Activated naive CD8-positive, alpha-beta T cell treated with anti-CD3 and anti-CD28 coated beads for 36 hours (primary cell): Measurements from ENCODE around the gene SORCS3. TPM values are rescaled to one million over a fixed set of nuclear protein-coding genes. Genes with fewer than 3 reads are reported as not detected.
"Not testable (repeated sequence)": the region's sequence is repeated elsewhere in the genome, so short reads cannot be mapped to it uniquely, and the experiment has no call there.

Experiments used
- DNase-seq: peaks from one replicate; pipeline ENCODE4 v3.0.0; 2021
- H3K27ac Mint-ChIP-seq: one replicate; pipeline ENCODE4 v1.8.0; 2022; ENCODE audit warnings: mild to moderate bottlenecking, moderate library complexity, mixed read lengths
- H3K27me3 Mint-ChIP-seq: one replicate; pipeline ENCODE4 v1.8.0; 2022; ENCODE audit warnings: mild to moderate bottlenecking, mixed read lengths
- H3K36me3 Mint-ChIP-seq: one replicate; pipeline ENCODE4 v1.8.0; 2021; ENCODE audit warnings: mild to moderate bottlenecking, mixed read lengths
- H3K4me1 Mint-ChIP-seq: one replicate; pipeline ENCODE4 v1.8.0; 2021; ENCODE audit warnings: mixed read lengths
- H3K4me3 Mint-ChIP-seq: one replicate; pipeline ENCODE4 v1.8.0; 2022; ENCODE audit warnings: mild to moderate bottlenecking, moderate library complexity, mixed read lengths
- H3K9me3 Mint-ChIP-seq: one replicate; pipeline ENCODE4 v1.8.0; 2022; ENCODE audit warnings: mixed read lengths
- total RNA-seq, 2 experiments: library from RNA; stranded (reverse); gene quantifications; one replicate each; pipeline ENCODE4 v1.2.3, GENCODE V29; 2021

The SORCS3 gene
- total RNA-seq, 2 experiments from 2014 or later: not detected

DNA sequence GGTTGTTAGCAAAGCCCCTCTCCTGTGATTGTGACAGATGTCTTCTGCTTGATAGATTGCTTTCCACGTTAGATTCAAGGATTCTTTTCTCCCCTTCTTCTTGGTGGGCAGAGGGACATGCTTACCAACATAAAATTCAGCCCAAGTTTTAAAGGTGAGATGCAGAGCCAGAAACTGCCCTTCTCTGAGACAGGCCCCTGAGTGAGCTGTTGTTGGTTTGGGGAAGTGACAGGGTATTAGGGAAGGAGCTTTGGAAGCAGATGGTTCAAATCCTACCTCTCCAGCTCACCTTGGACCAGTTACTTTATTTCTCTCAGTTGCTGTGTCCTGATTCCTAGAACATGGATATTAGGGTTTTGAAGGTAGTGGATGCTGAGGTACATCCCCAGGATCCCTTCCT, 53.0 kb downstream of the SORCS3 start:
- Mint-ChIP-seq H3K4me3 (no peak overlapping the region), H3K27ac (no peak overlapping the region), H3K36me3 (no peaks in the 10 kb centered on the region), H3K27me3 (peaks cover 8% of the 10 kb centered on the region), H3K4me1 (no peaks in the 10 kb centered on the region), H3K9me3 (no peaks in the 10 kb centered on the region)
- DNase-seq: no peak

GRCh38 chr10:104703262-104703661, 62.2 kb downstream of the SORCS3 start:
- not testable (repeated sequence) for H3K4me3 Mint-ChIP-seq, H3K27me3 Mint-ChIP-seq, DNase-seq, H3K9me3 Mint-ChIP-seq, H3K36me3 Mint-ChIP-seq, H3K4me1 Mint-ChIP-seq, H3K27ac Mint-ChIP-seq

- Mint-ChIP-seq H3K4me3 (no peak overlapping the region), H3K27ac (no peak overlapping the region), H3K27me3 (no peaks in the 10 kb centered on the region), H3K36me3 (no peaks in the 10 kb centered on the region), H3K9me3 (no peaks in the 10 kb centered on the region), H3K4me1 (no peaks in the 10 kb centered on the region)
- no peak for DNase-seq
Measured at GRCh38 chr10:104706886-104707285, 65.8 kb downstream of the SORCS3 start.

GRCh38 chr10:104707602-104708459, 66.7 kb downstream of the SORCS3 start:
- no peaks in the 10 kb centered on the region for H3K27me3 Mint-ChIP-seq
- H3K4me1 Mint-ChIP-seq: no peaks in the 10 kb centered on the region

DNA sequence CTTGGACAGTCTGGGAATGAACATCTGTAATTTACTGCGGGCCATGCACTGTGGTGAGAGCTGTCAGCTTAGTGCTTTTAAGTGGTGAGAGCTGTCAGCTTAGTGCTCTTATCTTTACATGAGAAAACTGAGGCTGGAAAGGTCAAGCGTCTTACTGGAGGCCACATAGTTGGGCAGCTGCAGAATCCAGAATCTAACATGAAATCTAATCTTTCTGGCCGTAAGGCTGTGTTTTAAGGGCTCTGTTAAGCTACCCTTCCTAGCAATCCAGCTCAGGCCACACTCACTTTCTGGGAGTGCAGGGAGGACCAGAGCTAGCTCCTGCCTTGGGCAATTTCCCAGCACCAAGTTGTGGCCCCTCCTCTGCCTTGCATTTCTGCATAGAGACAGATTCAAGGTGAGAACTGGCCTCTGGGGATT, 70.2 kb downstream of the SORCS3 start:
- Mint-ChIP-seq H3K36me3 (no peaks in the 10 kb centered on the region), H3K4me3 (no peak overlapping the region), H3K4me1 (no peaks in the 10 kb centered on the region), H3K27me3 (peaks cover 17% of the 10 kb centered on the region), H3K9me3 (no peaks in the 10 kb centered on the region), H3K27ac (no peak overlapping the region)
- no peak for DNase-seq

More at GRCh38 chr10:104707602-104708459, 66.7 kb downstream of the SORCS3 start:
- Mint-ChIP-seq H3K4me3 (no peak overlapping the region), H3K9me3 (no peaks in the 10 kb centered on the region), H3K27ac (no peak overlapping the region), H3K36me3 (no peaks in the 10 kb centered on the region)
- DNase-seq: no peak

DNA sequence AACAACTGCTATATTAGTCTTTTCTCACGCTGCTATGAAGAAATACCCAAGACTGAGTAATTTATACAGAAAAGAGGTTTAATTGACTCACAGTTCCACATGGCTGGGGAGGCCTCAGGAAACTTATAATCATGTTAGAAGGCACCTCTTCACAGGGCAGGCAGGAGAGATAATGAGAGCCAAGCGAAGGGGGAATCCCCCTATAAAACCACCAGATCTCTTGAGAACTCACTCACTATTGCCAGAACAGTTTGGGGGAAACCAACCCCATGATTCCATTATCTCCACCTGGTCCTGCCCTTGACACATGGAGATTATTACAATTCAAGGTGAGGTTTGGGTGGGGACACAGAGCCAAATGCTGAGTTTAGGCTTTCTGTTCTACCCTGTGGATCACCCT, 89.5 kb downstream of the SORCS3 start:
- H3K27ac Mint-ChIP-seq, H3K36me3 Mint-ChIP-seq, H3K4me3 Mint-ChIP-seq, H3K9me3 Mint-ChIP-seq, DNase-seq, H3K4me1 Mint-ChIP-seq: not testable (repeated sequence)
- H3K27me3 Mint-ChIP-seq: peaks cover 11% of the 10 kb centered on the region

- no peak for DNase-seq
- no peaks in the 10 kb centered on the region for H3K4me1 Mint-ChIP-seq
- H3K36me3 Mint-ChIP-seq: no peaks in the 10 kb centered on the region
- no peaks in the 10 kb centered on the region for H3K9me3 Mint-ChIP-seq
- H3K27ac Mint-ChIP-seq: no peak overlapping the region
- no peak overlapping the region for H3K4me3 Mint-ChIP-seq
- H3K27me3 Mint-ChIP-seq: peaks cover 11% of the 10 kb centered on the region
Measured at GRCh38 chr10:104731192-104731591, 90.1 kb downstream of the SORCS3 start.

DNA sequence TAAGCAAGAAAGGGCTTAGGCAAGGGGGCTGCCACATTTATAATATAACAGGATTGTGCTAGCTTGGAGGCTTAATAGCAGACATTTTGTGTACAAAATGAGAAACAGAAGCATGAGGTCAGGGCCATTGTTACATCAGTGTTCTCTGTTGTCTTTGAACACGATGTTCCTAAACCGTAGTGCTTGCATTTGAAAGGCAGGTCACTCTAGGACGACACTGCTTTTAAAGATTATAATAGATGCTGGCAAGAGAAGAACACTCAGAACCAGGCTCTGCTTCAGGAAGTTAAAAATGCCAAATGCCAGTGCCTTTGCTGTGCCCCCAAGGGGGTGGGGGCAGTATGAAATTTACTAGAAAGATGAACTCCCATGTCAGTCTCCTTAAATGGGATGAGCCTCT, 91.1 kb downstream of the SORCS3 start:
- Mint-ChIP-seq H3K4me1 (no peaks in the 10 kb centered on the region), H3K27ac (no peak overlapping the region), H3K27me3 (peaks cover 11% of the 10 kb centered on the region), H3K36me3 (no peaks in the 10 kb centered on the region), H3K9me3 (no peaks in the 10 kb centered on the region), H3K4me3 (no peak overlapping the region)
- no peak for DNase-seq

DNA sequence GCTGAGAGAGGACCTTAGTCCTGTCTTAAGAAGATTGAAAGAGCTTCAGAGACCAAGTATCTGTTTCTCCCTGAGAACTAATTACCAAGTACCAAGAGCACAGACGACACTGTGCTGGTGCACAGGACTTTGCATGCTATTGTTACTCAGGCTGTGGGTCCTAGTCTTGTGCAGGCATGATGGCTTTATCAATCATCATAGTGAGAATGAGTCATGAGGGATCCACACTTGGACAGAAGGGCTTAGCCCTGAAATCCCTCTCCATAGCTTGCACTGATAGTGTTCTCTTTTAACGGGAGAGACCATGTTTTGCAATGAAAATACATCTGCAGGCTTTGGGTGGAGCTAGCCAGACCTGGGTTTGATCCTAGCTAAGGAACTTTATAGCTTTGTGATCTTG, 93.3 kb downstream of the SORCS3 start:
- Mint-ChIP-seq H3K36me3 (no peaks in the 10 kb centered on the region), H3K27me3 (peaks cover 7% of the 10 kb centered on the region), H3K4me3 (no peak overlapping the region), H3K4me1 (no peaks in the 10 kb centered on the region), H3K27ac (no peak overlapping the region), H3K9me3 (no peaks in the 10 kb centered on the region)
- no peak for DNase-seq

- no peak overlapping the region for H3K27ac Mint-ChIP-seq
- H3K4me3 Mint-ChIP-seq: no peak overlapping the region
- no peaks in the 10 kb centered on the region for H3K36me3 Mint-ChIP-seq
- H3K9me3 Mint-ChIP-seq: no peaks in the 10 kb centered on the region
- DNase-seq: no peak
- no peaks in the 10 kb centered on the region for H3K4me1 Mint-ChIP-seq
- H3K27me3 Mint-ChIP-seq: peaks cover 7% of the 10 kb centered on the region
Measured at GRCh38 chr10:104735036-104735756, 94.1 kb downstream of the SORCS3 start.

DNA sequence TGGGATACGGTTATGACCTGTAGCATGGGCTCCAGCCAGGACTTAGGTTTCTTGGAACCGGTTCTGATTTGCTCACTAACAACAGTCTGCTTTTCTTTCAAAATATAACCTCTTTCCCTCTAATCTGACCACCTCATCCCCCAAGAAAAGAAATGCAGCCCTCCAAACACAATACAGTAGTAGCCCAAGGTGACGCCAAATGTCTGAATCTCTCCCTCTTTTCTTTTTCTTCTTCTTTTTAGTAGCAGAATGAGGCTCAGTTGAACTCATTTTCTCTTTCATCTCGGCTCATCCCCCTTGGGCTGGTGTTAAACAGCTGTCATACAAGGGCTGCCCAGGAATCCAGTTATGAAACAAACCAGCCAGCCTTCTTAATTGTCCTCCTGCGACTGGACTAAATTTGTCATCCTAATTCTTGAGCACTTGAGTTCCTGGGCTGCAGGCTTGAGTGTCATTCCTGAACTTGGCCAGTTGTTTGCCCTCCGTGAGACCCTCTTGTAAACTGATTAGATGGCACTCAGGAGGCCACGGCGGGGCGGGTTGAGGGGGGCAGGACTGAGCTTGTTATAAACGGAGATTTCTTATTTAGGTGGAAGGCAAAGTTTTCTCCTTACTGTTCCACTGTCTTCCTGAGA, 94.8 kb downstream of the SORCS3 start:
- DNase-seq: no peak
- H3K4me1 Mint-ChIP-seq: no peaks in the 10 kb centered on the region
- no peak overlapping the region for H3K4me3 Mint-ChIP-seq
- H3K27ac Mint-ChIP-seq: no peak overlapping the region
- no peaks in the 10 kb centered on the region for H3K9me3 Mint-ChIP-seq
- H3K36me3 Mint-ChIP-seq: no peaks in the 10 kb centered on the region
- peaks cover 7% of the 10 kb centered on the region for H3K27me3 Mint-ChIP-seq

DNA sequence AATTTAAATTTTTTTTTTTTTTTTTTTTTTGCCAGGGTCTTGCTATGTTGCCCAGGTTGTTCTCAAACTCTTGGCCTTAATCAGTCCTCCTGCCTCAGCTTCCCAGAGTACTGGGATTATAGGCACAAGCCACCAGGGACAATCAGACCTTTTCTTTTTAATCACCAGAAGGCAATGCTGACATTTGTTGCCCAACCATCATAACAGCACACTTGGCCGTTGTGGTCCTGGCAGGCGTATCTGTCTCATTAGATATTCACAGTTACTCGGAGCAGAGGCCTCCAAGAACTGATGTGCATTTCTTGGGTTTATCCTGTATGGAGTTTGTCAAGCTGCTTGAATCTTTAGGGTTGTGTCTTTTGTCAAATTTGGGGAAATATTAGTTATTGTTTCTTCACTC, 100.0 kb downstream of the SORCS3 start:
- H3K4me1 Mint-ChIP-seq: no peaks in the 10 kb centered on the region
- no peak for DNase-seq
- H3K27me3 Mint-ChIP-seq: peaks cover 12% of the 10 kb centered on the region
- no peaks in the 10 kb centered on the region for H3K36me3 Mint-ChIP-seq
- H3K9me3 Mint-ChIP-seq: no peaks in the 10 kb centered on the region
- H3K4me3 Mint-ChIP-seq: no peak overlapping the region
- H3K27ac Mint-ChIP-seq: no peak overlapping the region

GRCh38 chr10:104744052-104744451, 103.0 kb downstream of the SORCS3 start:
- Mint-ChIP-seq H3K9me3 (no peaks in the 10 kb centered on the region), H3K27ac (no peak overlapping the region), H3K4me1 (no peaks in the 10 kb centered on the region), H3K36me3 (no peaks in the 10 kb centered on the region), H3K27me3 (peaks cover 16% of the 10 kb centered on the region), H3K4me3 (no peak overlapping the region)
- DNase-seq: no peak

DNA sequence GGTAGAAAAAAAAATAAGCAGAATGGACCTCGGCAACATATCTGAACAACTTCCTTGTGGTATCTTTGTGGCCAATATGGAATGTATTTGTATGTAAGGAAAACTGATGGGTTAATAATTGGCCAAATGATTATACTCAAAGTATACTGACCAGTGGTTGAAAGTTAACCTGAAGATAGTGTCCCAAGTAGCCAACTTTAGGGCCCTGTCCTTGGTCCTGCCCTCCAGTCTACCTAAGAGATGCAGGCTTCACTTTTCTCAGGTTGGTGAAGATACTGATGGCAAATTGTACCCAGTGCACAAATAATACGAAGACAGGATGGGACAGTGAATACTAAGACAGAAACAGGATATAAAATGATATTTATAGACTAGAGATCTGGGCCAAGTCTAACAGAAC, 109.2 kb downstream of the SORCS3 start:
- DNase-seq: no peak
- H3K9me3 Mint-ChIP-seq: no peaks in the 10 kb centered on the region
- H3K27ac Mint-ChIP-seq: no peak overlapping the region
- H3K27me3 Mint-ChIP-seq: peaks cover 3% of the 10 kb centered on the region
- H3K36me3 Mint-ChIP-seq: no peaks in the 10 kb centered on the region
- no peak overlapping the region for H3K4me3 Mint-ChIP-seq
- H3K4me1 Mint-ChIP-seq: no peaks in the 10 kb centered on the region

DNA sequence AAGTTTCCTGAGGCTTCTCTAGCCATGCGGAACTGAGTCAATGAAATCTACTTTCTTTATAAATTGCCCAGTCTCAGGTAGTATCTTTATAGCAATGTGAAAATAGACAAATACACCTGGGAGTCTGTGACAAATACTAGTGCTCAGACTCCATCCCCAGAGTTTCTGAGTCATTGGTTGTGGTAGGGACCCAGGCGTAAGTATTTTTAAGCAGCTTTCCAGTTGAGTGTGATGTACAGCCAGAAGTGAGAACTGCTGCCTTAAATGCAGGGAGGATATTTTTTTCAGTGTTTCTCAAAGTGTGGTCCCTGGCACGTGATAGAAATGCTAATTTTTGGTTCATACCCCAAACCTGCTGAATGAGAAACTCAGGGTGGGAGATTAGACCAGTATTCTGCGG, 121.7 kb downstream of the SORCS3 start:
- H3K27ac Mint-ChIP-seq: no peak overlapping the region
- H3K27me3 Mint-ChIP-seq: peaks cover 22% of the 10 kb centered on the region
- no peaks in the 10 kb centered on the region for H3K9me3 Mint-ChIP-seq
- no peak overlapping the region for H3K4me3 Mint-ChIP-seq
- DNase-seq: no peak
- no peaks in the 10 kb centered on the region for H3K36me3 Mint-ChIP-seq
- no peaks in the 10 kb centered on the region for H3K4me1 Mint-ChIP-seq
